GM12878 (cell line): Measurements from ENCODE around the gene RPP30. TPM values are rescaled to one million over a fixed set of nuclear protein-coding genes. Genes with fewer than 3 reads are reported as not detected.

Experiments used
- DPF2 ChIP-seq: fragments of 450-650 bp; IDR thresholded peaks from 2 replicates; pipeline ENCODE4 v1.6.1; 2017; ENCODE audit warnings: mild to moderate bottlenecking
- EED ChIP-seq: sonication (generic); IDR thresholded peaks from 2 replicates; pipeline ENCODE4 v1.6.1; 2016; ENCODE audit warnings: antibody characterized with exemption, low read depth
- HDAC6 ChIP-seq: fragments of 200-600 bp; sonication (generic); IDR thresholded peaks from one replicate; pipeline ENCODE4 v1.8.0; 2017; ENCODE audit warnings: antibody characterized with exemption; ENCODE audit not compliant: unreplicated experiment
- IKZF1 ChIP-seq: fragments of 450-650 bp; conservative IDR thresholded peaks from 2 replicates; pipeline ENCODE4 v1.6.1; 2017; ENCODE audit warnings: antibody characterized with exemption, mild to moderate bottlenecking
- IKZF2 ChIP-seq, 2 experiments: fragments of 450-650 bp; IDR thresholded peaks; 2 replicates each; pipeline ENCODE4 v1.6.1; 2017; ENCODE audit warnings: mild to moderate bottlenecking in 2 of 2, moderate library complexity in 2 of 2
- JUNB ChIP-seq: IDR thresholded peaks from 2 replicates; pipeline ENCODE4 v1.6.1; 2016; ENCODE audit warnings: antibody characterized with exemption, mild to moderate bottlenecking
- LARP7 ChIP-seq: fragments of 450-650 bp; IDR thresholded peaks from 2 replicates; pipeline ENCODE4 v1.6.1; 2017; ENCODE audit warnings: mild to moderate bottlenecking
- NFIC ChIP-seq: IDR thresholded peaks from 2 replicates; pipeline ENCODE4 v1.6.1; 2012; ENCODE audit warnings: low read depth, mild to moderate bottlenecking, inconsistent platforms, low read length, moderate library complexity
- NFYB ChIP-seq: IDR thresholded peaks from 2 replicates; pipeline ENCODE4 v1.6.1; 2011; ENCODE audit warnings: low read depth, mild to moderate bottlenecking, low read length, improper control_type of control experiment, moderate library complexity; ENCODE audit not compliant: insufficient read depth
- PAX5 ChIP-seq: IDR thresholded peaks from 2 replicates; pipeline ENCODE4 v1.6.1; 2011; ENCODE audit warnings: low read depth, low read length, borderline replicate concordance
- PML ChIP-seq: IDR thresholded peaks from 2 replicates; pipeline ENCODE4 v1.6.1; 2012; ENCODE audit warnings: low read length, inconsistent platforms
- RAD21 ChIP-seq: IDR thresholded peaks from 2 replicates; pipeline ENCODE4 v1.6.1; 2011; ENCODE audit warnings: mild to moderate bottlenecking, low read depth, low read length, moderate library complexity; ENCODE audit not compliant: insufficient read depth
- RBBP5 ChIP-seq: fragments of 200-600 bp; sonication (generic); conservative IDR thresholded peaks from 2 replicates; pipeline ENCODE4 v1.6.1; 2016
- RELA ChIP-seq: fragments of 450-650 bp; IDR thresholded peaks from 2 replicates; pipeline ENCODE4 v1.8.0; 2014; ENCODE audit warnings: borderline replicate concordance; ENCODE audit not compliant: partially characterized antibody
- SMARCA5 ChIP-seq: fragments of 450-650 bp; IDR thresholded peaks from 2 replicates; pipeline ENCODE4 v1.6.1; 2017; ENCODE audit warnings: mild to moderate bottlenecking
- STAT3 ChIP-seq: IDR thresholded peaks from 2 replicates; pipeline ENCODE4 v1.6.1; 2011; ENCODE audit warnings: low read depth, low read length, improper control_type of control experiment
- TCF12 ChIP-seq: IDR thresholded peaks from 2 replicates; pipeline ENCODE4 v1.6.1; 2011; ENCODE audit warnings: low read depth, mild to moderate bottlenecking, low read length
- YBX1 ChIP-seq: fragments of 450-650 bp; IDR thresholded peaks from 2 replicates; pipeline ENCODE4 v1.6.1; 2016; ENCODE audit warnings: antibody characterized with exemption
- ZBTB11 ChIP-seq: fragments of 450-650 bp; formaldehyde crosslinking; IDR thresholded peaks from 2 replicates; pipeline ENCODE4 v1.5.0; 2022; ENCODE audit warnings: mild to moderate bottlenecking, missing genetic modification characterization
- polyA plus RNA-seq, 11 experiments: library from polyadenylated mRNA; depleted of rRNA in 4 of 11; unstranded in 6 of 11; stranded (reverse) in 5 of 11; fragments of >200 nt; fragmentation: Nextera tagmentation in 4 of 11; fragmentation: Illumina TruSeq in 1 of 11; extraction: Ambion mirVana in 4 of 11; extraction: Trizol in 1 of 11; gene quantifications; 1 replicate in 1 of 11; 2 replicates in 10 of 11; pipeline versions ENCODE4 v1.2.1 to v1.2.3, GENCODE V29; 2011 to 2016; ENCODE audit warnings: inconsistent platforms in 2 of 11, missing spikeins in 2 of 11, low read depth in 1 of 11
- total RNA-seq, 4 experiments: library from RNA; depleted of rRNA in 3 of 4; stranded (reverse); fragments of >200 nt in 3 of 4; fragmentation: Illumina TruSeq in 1 of 4; extraction: Trizol in 1 of 4; gene quantifications; 2 replicates each; pipeline versions ENCODE4 v1.2.1 to v1.2.3, GENCODE V29; 2013 to 2021
- TF ChIP-seq, protein P1 (sequence below): IDR thresholded peaks from 2 replicates; pipeline ENCODE4 v1.6.1; 2011; ENCODE audit warnings: borderline replicate concordance, low read depth, mild to moderate bottlenecking, moderate library complexity, low read length; ENCODE audit not compliant: insufficient read depth, poor library complexity, severe bottlenecking
- TF ChIP-seq, protein P2 (sequence below): fragments of 450-650 bp; IDR thresholded peaks from 2 replicates; pipeline ENCODE4 v1.6.1; 2016; ENCODE audit warnings: mild to moderate bottlenecking, moderate library complexity, borderline replicate concordance

The RPP30 gene
- total and polyA plus RNA-seq, 10 of the 15 experiments (the other 5 are each of a cell fraction or from before 2014, with no cell fraction given): 48.0 to 208 (median 72.6) TPM

GRCh38 chr10:90857635-90858460 is 13.9 kb upstream of the RPP30 start, which contains the start of gene HTR7 (continued):
- no peak for TF ChIP-seq ZBTB11
- TF ChIP-seq IKZF1: peak; percentile 83
- no peak for TF ChIP-seq IKZF2 (IDR thresholded peaks at IDR 0.05)
- TF ChIP-seq, protein P1, sequence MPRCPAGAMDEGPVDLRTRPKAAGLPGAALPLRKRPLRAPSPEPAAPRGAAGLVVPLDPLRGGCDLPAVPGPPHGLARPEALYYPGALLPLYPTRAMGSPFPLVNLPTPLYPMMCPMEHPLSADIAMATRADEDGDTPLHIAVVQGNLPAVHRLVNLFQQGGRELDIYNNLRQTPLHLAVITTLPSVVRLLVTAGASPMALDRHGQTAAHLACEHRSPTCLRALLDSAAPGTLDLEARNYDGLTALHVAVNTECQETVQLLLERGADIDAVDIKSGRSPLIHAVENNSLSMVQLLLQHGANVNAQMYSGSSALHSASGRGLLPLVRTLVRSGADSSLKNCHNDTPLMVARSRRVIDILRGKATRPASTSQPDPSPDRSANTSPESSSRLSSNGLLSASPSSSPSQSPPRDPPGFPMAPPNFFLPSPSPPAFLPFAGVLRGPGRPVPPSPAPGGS: no peak
- TF ChIP-seq PAX5: no peak
- TF ChIP-seq RBBP5: no peak
- TF ChIP-seq NFIC: no peak
- no peak for TF ChIP-seq RAD21
- no peak for TF ChIP-seq STAT3
- TF ChIP-seq DPF2: peak; percentile 56; the same call in 1 of the 2 replicates
- no peak for TF ChIP-seq TCF12
- no peak for TF ChIP-seq EED
- TF ChIP-seq SMARCA5: peak; percentile 72; the same call in 1 of the 2 replicates
- TF ChIP-seq PML: no peak
- TF ChIP-seq, protein P2, sequence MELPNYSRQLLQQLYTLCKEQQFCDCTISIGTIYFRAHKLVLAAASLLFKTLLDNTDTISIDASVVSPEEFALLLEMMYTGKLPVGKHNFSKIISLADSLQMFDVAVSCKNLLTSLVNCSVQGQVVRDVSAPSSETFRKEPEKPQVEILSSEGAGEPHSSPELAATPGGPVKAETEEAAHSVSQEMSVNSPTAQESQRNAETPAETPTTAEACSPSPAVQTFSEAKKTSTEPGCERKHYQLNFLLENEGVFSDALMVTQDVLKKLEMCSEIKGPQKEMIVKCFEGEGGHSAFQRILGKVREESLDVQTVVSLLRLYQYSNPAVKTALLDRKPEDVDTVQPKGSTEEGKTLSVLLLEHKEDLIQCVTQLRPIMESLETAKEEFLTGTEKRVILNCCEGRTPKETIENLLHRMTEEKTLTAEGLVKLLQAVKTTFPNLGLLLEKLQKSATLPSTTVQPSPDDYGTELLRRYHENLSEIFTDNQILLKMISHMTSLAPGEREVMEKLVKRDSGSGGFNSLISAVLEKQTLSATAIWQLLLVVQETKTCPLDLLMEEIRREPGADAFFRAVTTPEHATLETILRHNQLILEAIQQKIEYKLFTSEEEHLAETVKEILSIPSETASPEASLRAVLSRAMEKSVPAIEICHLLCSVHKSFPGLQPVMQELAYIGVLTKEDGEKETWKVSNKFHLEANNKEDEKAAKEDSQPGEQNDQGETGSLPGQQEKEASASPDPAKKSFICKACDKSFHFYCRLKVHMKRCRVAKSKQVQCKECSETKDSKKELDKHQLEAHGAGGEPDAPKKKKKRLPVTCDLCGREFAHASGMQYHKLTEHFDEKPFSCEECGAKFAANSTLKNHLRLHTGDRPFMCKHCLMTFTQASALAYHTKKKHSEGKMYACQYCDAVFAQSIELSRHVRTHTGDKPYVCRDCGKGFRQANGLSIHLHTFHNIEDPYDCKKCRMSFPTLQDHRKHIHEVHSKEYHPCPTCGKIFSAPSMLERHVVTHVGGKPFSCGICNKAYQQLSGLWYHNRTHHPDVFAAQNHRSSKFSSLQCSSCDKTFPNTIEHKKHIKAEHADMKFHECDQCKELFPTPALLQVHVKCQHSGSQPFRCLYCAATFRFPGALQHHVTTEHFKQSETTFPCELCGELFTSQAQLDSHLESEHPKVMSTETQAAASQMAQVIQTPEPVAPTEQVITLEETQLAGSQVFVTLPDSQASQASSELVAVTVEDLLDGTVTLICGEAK: no peak
- TF ChIP-seq RELA: no peak
- TF ChIP-seq JUNB: no peak
- TF ChIP-seq HDAC6: no peak
- TF ChIP-seq NFYB: no peak
- TF ChIP-seq YBX1: no peak
- TF ChIP-seq LARP7: peak; percentile 85
- TF ChIP-seq, all 136 proteins: peak for 10
